Right atrium auricular region (tissue), 2 donors: ENCODE data around the gene RAB11FIP5. TPM values are rescaled to one million over a fixed set of nuclear protein-coding genes. Genes with fewer than 3 reads are reported as not detected.

Experiments
- DNase-seq: peaks from one replicate; pipeline ENCODE4 v3.0.0-alpha.2; 2019; ENCODE audit warnings: low spot score
- H3K27ac ChIP-seq, 2 donors: fragments of 200-600 bp; sonication (generic); 1 replicate in 1 of 2; 2 replicates in 1 of 2; pipeline ENCODE4 v1.5.1; 2016 to 2019
- H3K27me3 ChIP-seq, 2 donors: fragments of 200-600 bp; sonication (generic); one replicate each; pipeline versions ENCODE4 v1.5.1 to v1.6.0; 2017 to 2019
- H3K36me3 ChIP-seq: fragments of 200-600 bp; sonication (generic); one replicate; pipeline ENCODE4 v1.5.1; 2016
- H3K4me1 ChIP-seq, 2 donors: fragments of 200-600 bp; sonication (generic); one replicate each; pipeline versions ENCODE4 v1.5.1 to v1.6.0; 2017 to 2019
- H3K4me3 ChIP-seq, 2 donors: fragments of 200-600 bp; sonication (generic); 1 replicate in 1 of 2; 2 replicates in 1 of 2; pipeline ENCODE4 v1.5.1; 2017 to 2019; ENCODE audit warnings: mild to moderate bottlenecking in 1 of 2, moderate library complexity in 1 of 2
- H3K9me3 ChIP-seq, 2 donors: fragments of 200-600 bp; sonication (generic); one replicate each; pipeline ENCODE4 v1.5.1; 2019
- total RNA-seq, 2 donors: library from RNA; depleted of rRNA; stranded (reverse); fragments of >200 nt; gene quantifications; one replicate each; pipeline ENCODE4 v1.1.0, GENCODE V29; 2016
- TF ChIP-seq, protein P1 (sequence below), 2 donors: fragments of 200-600 bp; sonication (generic); IDR thresholded peaks; one replicate each; pipeline ENCODE4 v1.5.1; 2019; ENCODE audit warnings: antibody characterized with exemption in 2 of 2

The RAB11FIP5 gene
- total RNA-seq, 2 donors from 2014 or later: 28.6 to 34.1 TPM

DNA sequence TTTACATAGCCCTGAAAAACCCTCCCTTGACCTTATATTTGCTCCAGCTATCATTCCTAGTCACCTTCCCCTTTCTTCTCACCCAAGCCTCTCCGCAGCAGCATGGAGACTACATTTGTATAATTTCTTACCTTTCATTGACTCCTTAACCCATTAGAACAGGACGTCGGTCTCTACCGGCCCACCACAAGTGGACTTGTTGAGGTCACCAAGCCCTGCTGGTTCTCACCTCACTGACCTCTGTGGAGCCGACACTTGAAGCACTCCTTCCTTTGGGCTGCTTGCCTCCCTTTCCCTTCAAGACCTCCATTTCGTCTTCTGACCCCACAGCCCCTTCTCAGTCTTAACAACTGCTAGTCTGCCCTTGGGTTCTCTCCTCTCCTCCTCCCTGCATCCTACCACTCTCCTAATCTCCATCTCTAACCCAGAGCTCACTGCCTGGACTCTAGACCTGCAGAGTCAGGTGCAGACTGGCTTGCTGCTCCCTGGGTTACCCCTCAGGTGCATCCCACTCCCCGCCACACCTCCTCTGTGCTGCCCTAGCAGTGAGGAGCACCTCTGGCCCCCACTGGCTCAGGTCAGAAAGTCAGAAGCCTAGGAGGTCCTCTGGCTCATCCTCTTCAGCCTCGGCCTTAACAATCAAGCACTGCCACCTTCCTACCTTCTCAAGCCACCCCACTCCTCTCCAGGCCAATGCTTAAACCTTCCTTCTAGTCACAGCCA lies 35.9 kb downstream of the RAB11FIP5 start:
- TF ChIP-seq, protein P1, sequence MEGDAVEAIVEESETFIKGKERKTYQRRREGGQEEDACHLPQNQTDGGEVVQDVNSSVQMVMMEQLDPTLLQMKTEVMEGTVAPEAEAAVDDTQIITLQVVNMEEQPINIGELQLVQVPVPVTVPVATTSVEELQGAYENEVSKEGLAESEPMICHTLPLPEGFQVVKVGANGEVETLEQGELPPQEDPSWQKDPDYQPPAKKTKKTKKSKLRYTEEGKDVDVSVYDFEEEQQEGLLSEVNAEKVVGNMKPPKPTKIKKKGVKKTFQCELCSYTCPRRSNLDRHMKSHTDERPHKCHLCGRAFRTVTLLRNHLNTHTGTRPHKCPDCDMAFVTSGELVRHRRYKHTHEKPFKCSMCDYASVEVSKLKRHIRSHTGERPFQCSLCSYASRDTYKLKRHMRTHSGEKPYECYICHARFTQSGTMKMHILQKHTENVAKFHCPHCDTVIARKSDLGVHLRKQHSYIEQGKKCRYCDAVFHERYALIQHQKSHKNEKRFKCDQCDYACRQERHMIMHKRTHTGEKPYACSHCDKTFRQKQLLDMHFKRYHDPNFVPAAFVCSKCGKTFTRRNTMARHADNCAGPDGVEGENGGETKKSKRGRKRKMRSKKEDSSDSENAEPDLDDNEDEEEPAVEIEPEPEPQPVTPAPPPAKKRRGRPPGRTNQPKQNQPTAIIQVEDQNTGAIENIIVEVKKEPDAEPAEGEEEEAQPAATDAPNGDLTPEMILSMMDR (IDR thresholded peaks at IDR 0.05): no peak
- H3K9me3 ChIP-seq: no peaks in the 10 kb centered on the region
- peaks cover 18% of the 10 kb centered on the region for H3K36me3 ChIP-seq
- H3K4me1 ChIP-seq: peaks cover 0 to 8% of the 10 kb centered on the region in 2 donors
- no peak overlapping the region for H3K4me3 ChIP-seq
- DNase-seq: no peak
- H3K27me3 ChIP-seq: no peaks in the 10 kb centered on the region
- H3K27ac ChIP-seq: no peak overlapping the region

DNA sequence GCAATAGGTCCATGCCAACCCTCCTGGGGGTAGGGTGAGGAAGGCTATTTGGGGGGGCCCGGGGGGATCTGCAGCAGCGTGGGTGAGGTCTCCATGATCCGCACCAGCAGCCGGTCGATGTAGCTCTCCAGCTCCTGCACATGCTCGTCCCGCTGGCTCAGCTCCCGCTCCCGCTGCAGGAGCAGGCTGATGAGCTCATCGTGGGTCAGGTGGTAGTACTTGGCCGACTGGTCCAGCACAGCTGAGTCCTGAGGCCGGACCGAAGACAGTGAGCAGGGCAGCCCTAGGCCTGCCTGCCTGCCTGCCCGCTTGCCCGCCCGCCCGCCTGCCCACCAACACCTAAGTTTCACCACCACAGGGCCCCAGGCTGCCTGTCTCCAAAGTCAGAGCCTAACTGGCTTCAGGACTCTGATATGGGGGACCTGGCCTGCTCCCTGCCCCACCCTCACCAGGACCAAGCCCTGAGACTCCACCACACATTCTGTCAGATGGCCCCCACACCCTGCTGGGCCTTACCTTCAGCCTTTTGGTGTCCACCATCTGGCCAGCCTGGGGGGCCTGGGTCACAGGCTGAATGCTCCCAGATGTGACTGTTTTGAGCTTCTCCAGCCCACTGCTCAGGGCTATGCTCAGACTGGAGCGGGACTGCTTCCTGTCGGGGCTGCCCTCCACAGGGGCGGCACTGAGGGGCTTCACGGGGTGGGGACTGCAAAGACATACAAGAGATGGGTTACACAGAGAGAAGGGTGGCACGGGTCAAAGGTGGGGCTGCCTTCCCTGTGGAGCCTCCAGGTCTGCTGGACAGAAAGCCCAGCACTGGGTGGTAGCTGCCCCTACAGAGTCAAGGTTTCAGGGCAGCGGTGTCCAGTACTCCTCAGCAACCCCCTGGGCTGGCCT lies 37.0 kb downstream of the RAB11FIP5 start:
- TF ChIP-seq, protein P1 (IDR thresholded peaks at IDR 0.05): no peak
- peaks cover 0 to 9% of the 10 kb centered on the region in 2 donors for H3K4me1 ChIP-seq
- H3K36me3 ChIP-seq: peaks cover 18% of the 10 kb centered on the region
- no peaks in the 10 kb centered on the region for H3K27me3 ChIP-seq
- H3K27ac ChIP-seq: no peak overlapping the region
- no peaks in the 10 kb centered on the region for H3K9me3 ChIP-seq
- no peak for DNase-seq
- H3K4me3 ChIP-seq: no peak overlapping the region

DNA sequence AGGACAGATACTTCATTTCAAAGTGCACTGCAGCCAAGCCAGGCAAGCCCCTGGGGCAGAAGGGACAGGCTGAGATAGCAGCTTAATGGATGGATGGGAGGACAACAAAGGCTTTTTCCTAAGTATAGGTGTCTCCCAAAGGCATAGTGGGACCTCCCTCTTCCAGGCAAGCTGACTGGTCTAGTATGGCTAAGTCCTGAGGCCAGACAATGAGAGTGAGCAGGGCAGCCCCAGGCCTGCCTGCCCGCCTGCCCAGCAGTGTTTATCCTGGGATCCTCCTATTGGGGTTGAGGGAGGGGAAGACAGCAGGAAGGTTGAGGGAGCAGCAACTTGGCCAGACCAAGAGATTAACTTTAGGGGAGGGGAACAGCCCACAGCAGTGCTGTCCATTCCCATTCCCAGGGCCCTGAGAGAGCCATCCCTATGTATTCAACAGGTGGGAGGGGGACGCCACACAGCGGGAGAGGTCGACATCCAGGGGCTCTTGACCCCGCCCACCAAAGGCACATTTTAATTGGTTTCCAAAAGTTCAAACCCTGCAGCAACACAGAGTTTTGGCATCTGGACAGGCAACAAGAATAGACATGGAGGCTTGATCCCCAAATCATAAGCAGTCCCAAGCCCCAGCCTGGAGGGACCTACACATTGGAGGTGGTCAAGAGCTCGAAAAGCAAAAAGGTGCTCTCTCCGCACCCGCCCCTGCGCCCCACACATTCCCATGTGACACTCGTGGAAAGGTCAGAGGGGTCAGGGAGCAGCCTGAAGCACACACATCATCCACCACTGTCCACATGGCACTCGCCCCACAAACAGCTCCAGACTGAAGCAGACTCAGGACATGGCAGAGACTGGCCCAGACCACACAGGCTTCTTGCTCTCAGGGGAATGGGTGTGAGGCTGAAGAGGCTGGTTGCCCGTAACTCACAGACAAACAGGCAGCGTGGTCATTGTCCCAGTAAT lies 38.4 kb downstream of the RAB11FIP5 start:
- TF ChIP-seq, protein P1 (IDR thresholded peaks at IDR 0.05): no peak
- Histone ChIP-seq H3K9me3 (no peaks in the 10 kb centered on the region), H3K27me3 (no peaks in the 10 kb centered on the region), H3K27ac (no peak overlapping the region), H3K4me3 (no peak overlapping the region), H3K36me3 (peaks cover 11% of the 10 kb centered on the region), H3K4me1 (peaks cover 0 to 18% of the 10 kb centered on the region in 2 donors)
- DNase-seq: no peak

DNA sequence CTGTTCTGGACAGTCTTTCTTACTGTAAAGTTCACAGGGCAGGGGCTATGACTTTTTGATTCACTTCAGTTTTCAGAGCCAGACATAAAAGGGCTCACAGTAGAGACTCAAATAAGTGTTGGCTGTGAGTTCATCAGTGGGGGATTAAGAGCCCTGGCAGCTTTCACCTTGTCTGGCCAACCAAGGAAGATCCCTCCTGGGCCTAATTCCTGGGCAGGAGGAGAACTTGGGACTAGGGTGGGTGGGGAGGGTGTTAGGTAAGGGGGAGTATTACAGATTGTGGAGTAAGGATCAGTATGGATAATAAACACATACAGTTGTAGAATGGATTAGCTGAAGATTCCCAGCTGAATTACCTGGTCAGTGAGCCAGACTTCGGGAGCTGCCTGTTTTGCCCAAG lies 40.3 kb downstream of the RAB11FIP5 start:
- TF ChIP-seq, protein P1 (IDR thresholded peaks at IDR 0.05): no peak
- H3K9me3 ChIP-seq: no peaks in the 10 kb centered on the region
- peak overlapping the region in 1 of 2 donors; percentile 93 for H3K27ac ChIP-seq
- H3K27me3 ChIP-seq: no peaks in the 10 kb centered on the region
- peak overlapping the region; percentile 74 to 97 for H3K4me3 ChIP-seq
- H3K36me3 ChIP-seq: peaks cover 11% of the 10 kb centered on the region
- H3K4me1 ChIP-seq: peaks cover 0 to 33% of the 10 kb centered on the region in 2 donors
- DNase-seq: no peak

DNA sequence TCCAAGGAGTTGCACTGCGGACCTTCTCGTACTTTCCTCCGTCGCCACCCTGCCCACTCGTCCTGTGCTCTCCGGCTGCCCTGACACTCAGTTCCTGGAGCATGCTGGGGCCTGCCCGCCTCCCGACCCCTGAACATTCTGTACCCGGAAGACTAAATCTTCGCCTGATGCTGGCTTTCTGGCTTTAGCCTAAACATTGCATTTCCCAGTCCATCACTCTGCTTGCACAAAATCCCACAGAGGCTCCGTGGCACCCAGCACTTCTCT lies 40.7 kb downstream of the RAB11FIP5 start:
- Histone ChIP-seq H3K9me3 (no peaks in the 10 kb centered on the region), H3K4me3 (peak overlapping the region; percentile 74 to 97), H3K4me1 (peaks cover 0 to 33% of the 10 kb centered on the region in 2 donors), H3K36me3 (peaks cover 11% of the 10 kb centered on the region), H3K27me3 (no peaks in the 10 kb centered on the region), H3K27ac (peak overlapping the region; percentile 93 to 94)
- TF ChIP-seq, protein P1 (IDR thresholded peaks at IDR 0.05): no peak
- peak; percentile 70 for DNase-seq
